ENCODE measurements around the gene SINHCAF. TPM values are rescaled to one million over a fixed set of nuclear protein-coding genes. Genes with fewer than 3 reads are reported as not detected.
A peak's percentile ranks its signal among the peaks of the same experiment; 100 is the strongest.

The SINHCAF gene
- total and polyA plus RNA-seq, 9 of the 15 experiments (the other 6 are each of a cell fraction or from before 2014, with no cell fraction given), result 73.2 to 185 (median 110) TPM

DNA sequence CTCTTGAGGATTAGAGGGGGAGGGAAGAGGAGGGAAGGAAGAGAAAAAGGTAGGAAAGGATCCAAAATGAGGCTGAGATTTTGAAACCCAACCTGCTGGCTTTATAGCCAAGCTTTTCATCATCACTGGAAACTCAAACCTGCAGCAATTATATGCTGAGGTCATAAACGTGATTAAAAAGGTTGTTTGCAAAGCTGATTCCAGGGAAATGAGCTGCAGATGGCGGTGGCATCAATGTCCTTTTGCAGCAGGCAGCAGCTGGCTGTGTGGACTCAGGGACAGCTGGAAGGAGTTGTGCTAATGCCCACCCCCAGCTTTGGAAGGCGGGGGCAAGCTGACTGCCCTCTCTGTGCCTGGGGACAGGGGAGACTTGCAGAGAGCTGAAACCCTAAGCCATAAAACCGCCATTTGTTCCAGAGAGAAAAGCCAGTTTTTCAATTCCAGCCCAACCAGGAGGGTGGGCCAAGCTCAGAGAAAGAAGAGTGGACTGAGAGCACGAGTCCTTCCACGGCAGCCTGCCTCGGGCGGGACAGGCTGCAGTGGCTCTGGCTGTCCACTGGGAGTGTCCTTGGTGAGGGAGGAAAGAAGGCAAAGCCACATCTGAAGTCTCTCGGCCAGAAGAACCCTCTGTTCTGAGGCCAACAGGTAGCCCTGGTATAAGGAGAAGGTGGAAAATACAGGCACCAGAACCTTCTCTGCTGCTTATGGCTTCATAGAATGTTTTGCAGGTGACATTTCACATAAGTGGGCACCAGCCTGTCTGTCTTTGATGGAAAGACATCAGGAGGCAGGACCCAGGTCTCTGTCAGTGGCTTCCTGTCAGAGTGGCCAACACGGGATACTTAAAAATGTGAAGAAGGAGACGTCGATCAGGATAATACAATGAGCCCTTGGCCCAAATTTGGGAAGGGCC lies 90.7 kb downstream of the SINHCAF start:
- no peaks in the 10 kb centered on the region for H3K9me1 ChIP-seq (ENCODE audit: control insufficient read depth, insufficient read depth, low read length)
- CTCF ChIA-PET (ENCODE audit: low intra/inter-chr PET ratio), result no interaction called here
- ATAC-seq (peak; percentile 89), DNase-seq (ENCODE audit: extremely low read depth in 1 of 4, low spot score in 3 of 4) (peak; percentile 25 to 53 (median 42)), FAIRE-seq (peak; percentile 78)
- H3K27me3 ChIP-seq (ENCODE audit: control insufficient read depth in 2 of 2, insufficient read depth in 2 of 2, low read length in 2 of 2), result peaks cover 37 to 71% of the 10 kb centered on the region in 2 experiments; a peak in 4 of 5 replicates
- H3K9me3 ChIP-seq (replicated peaks; ENCODE audit: control insufficient read depth, insufficient read depth, low read depth, low read length), result no peaks in the 10 kb centered on the region
- H2AFZ ChIP-seq (ENCODE audit: low read depth, low read length), result no peak overlapping the region
- POLR2A ChIA-PET, result no interaction called here
- in situ Hi-C loops (cut with MboI), result loop anchor here (5.0 to 25.0 kb wide), 2 partner anchors 393 to 1698 kb away; no protein-coding TSS in a partner anchor
- H3K4me1 ChIP-seq (replicated peaks in 1 of 2; ENCODE audit: control insufficient read depth in 2 of 2, insufficient read depth in 2 of 2, low read length in 2 of 2), result no peaks in the 10 kb centered on the region
- BruUV-seq (replicated peaks), result no TSS peak
- no peak overlapping the region for H3K4me2 ChIP-seq (ENCODE audit: insufficient read depth, low read length)
- TF ChIP-seq ZNF239 (CRISPR knock-in tag; IDR thresholded peaks at IDR 0.05) (no peak), EHMT2 (IDR thresholded peaks at IDR 0.05) (no peak), HDAC6 (IDR thresholded peaks at IDR 0.05; ENCODE audit: low read depth, low read length) (no peak), KLF13 (tag; IDR thresholded peaks at IDR 0.05; ENCODE audit: borderline replicate concordance, low read depth) (no peak), RAD21 (CRISPR knock-in tag; conservative IDR thresholded peaks at IDR 0.05 in 1 of 2, IDR thresholded peaks at IDR 0.05 in 1 of 2) (peak in 1 of 2 experiments; percentile 17; a peak in 2 of 4 replicates), MCM5 (IDR thresholded peaks at IDR 0.05; ENCODE audit: low read depth) (no peak), MIER1 (IDR thresholded peaks at IDR 0.05; ENCODE audit: low read depth) (no peak), ARNT (IDR thresholded peaks at IDR 0.05) (no peak)
- TF ChIP-seq, protein P1, sequence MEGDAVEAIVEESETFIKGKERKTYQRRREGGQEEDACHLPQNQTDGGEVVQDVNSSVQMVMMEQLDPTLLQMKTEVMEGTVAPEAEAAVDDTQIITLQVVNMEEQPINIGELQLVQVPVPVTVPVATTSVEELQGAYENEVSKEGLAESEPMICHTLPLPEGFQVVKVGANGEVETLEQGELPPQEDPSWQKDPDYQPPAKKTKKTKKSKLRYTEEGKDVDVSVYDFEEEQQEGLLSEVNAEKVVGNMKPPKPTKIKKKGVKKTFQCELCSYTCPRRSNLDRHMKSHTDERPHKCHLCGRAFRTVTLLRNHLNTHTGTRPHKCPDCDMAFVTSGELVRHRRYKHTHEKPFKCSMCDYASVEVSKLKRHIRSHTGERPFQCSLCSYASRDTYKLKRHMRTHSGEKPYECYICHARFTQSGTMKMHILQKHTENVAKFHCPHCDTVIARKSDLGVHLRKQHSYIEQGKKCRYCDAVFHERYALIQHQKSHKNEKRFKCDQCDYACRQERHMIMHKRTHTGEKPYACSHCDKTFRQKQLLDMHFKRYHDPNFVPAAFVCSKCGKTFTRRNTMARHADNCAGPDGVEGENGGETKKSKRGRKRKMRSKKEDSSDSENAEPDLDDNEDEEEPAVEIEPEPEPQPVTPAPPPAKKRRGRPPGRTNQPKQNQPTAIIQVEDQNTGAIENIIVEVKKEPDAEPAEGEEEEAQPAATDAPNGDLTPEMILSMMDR (IDR thresholded peaks at IDR 0.05 in 2 of 3, conservative IDR thresholded peaks at IDR 0.05 in 1 of 3; ENCODE audit: insufficient read depth in 2 of 3, low read depth in 1 of 3, low read length in 3 of 3), result peak; percentile 38 to 61 (median 42)
- H4K20me1 ChIP-seq (replicated peaks; ENCODE audit: control insufficient read depth, insufficient read depth, low read length), result no peaks in the 10 kb centered on the region; the same call in 1 of the 2 replicates
- no peak overlapping the region for H3K9ac ChIP-seq (ENCODE audit: insufficient read depth in 1 of 2, low read depth in 2 of 2, low read length in 2 of 2)
- H3K36me3 ChIP-seq (ENCODE audit: control insufficient read depth, insufficient read depth, low read length), result no peaks in the 10 kb centered on the region
- H3K79me2 ChIP-seq (ENCODE audit: control insufficient read depth, insufficient read depth, low read length), result no peaks in the 10 kb centered on the region
- H3K4me3 ChIP-seq, result no peak overlapping the region
- intact Hi-C loops (cut with micrococcal nuclease), result loop anchor here (5.0 kb wide), 1 partner anchor 118 kb away; no protein-coding TSS in a partner anchor
- no peak overlapping the region for H3K27ac ChIP-seq (ENCODE audit: extremely low read depth, low read depth, low read length)
- 2% methylated on average over 12 of the region's 12 CpGs for WGBS (ENCODE audit: insufficient coverage, low coverage, missing lambda C conversion rate)

Data from K562 (cell line).